Measurements from ENCODE around the gene GRAMD1A.

DNA sequence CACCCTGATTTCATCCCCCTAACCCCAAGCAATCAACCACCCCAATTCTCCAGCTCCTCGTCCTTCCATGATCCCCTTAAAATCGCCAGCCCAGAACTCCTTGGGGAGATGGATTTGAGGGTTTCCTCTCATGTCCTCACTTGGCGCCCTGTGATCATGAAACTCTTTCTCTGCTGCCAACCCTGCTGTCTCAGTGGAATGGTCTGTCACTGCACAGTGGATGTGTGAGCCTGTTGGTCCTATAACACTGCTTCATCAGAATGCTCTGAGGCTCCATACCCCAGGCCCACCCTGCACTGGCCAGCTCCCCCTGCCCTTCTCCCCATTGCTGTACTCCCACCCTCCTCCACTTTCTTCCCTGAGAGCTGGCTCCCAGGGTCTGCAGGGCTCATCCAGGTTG lies 23.5 kb upstream of the GRAMD1A start:
- TF ChIP-seq, protein P1, sequence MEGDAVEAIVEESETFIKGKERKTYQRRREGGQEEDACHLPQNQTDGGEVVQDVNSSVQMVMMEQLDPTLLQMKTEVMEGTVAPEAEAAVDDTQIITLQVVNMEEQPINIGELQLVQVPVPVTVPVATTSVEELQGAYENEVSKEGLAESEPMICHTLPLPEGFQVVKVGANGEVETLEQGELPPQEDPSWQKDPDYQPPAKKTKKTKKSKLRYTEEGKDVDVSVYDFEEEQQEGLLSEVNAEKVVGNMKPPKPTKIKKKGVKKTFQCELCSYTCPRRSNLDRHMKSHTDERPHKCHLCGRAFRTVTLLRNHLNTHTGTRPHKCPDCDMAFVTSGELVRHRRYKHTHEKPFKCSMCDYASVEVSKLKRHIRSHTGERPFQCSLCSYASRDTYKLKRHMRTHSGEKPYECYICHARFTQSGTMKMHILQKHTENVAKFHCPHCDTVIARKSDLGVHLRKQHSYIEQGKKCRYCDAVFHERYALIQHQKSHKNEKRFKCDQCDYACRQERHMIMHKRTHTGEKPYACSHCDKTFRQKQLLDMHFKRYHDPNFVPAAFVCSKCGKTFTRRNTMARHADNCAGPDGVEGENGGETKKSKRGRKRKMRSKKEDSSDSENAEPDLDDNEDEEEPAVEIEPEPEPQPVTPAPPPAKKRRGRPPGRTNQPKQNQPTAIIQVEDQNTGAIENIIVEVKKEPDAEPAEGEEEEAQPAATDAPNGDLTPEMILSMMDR (IDR thresholded peaks at IDR 0.05), result no peak
- TF ChIP-seq TCF12 (IDR thresholded peaks at IDR 0.05), result no peak
- TF ChIP-seq YY1 (IDR thresholded peaks at IDR 0.05; ENCODE audit: low read depth), result no peak
- TF ChIP-seq RAD21 (IDR thresholded peaks at IDR 0.05; ENCODE audit: low read length), result no peak
- TF ChIP-seq MXI1 (IDR thresholded peaks at IDR 0.05; ENCODE audit: low read depth, low read length), result no peak
- no peak for TF ChIP-seq EP300 (IDR thresholded peaks at IDR 0.05; ENCODE audit: borderline replicate concordance in 1 of 2, low read depth in 1 of 2, low read length in 1 of 2)
- TF ChIP-seq NFIC (IDR thresholded peaks at IDR 0.05; ENCODE audit: borderline replicate concordance), result no peak
- no peak for TF ChIP-seq EZH2phosphoT487 (IDR thresholded peaks at IDR 0.05; ENCODE audit: borderline replicate concordance, low read depth)
- no peak for TF ChIP-seq JUND (IDR thresholded peaks at IDR 0.05)
- TF ChIP-seq, protein P2, sequence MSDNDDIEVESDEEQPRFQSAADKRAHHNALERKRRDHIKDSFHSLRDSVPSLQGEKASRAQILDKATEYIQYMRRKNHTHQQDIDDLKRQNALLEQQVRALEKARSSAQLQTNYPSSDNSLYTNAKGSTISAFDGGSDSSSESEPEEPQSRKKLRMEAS (IDR thresholded peaks at IDR 0.05; ENCODE audit: low read depth), result no peak
- no peak for TF ChIP-seq SIN3A (IDR thresholded peaks at IDR 0.05; ENCODE audit: borderline replicate concordance, low read depth, low read length)

Measured in SK-N-SH (cell line).